Posterior vena cava (tissue), 2 donors: ENCODE results near the gene NQO2. TPM values are rescaled to one million over a fixed set of nuclear protein-coding genes. Genes with fewer than 3 reads are reported as not detected.
A peak's percentile ranks its signal among the peaks of the same experiment; 100 is the strongest.

Source experiments
- DNase-seq: peaks from one replicate; pipeline ENCODE4 v3.0.0-alpha.2; 2020; ENCODE audit warnings: low spot score
- intact Hi-C, 2 donors: fragments of 100-400 bp; cut with DNase I; formaldehyde crosslinking; loops; one replicate each; pipeline versions ENCODE4 v1.14.1 to v1.14.2; 2022 to 2023
- long read RNA-seq, 2 donors: library from polyadenylated mRNA; unstranded; transcript quantifications; one replicate each; pipeline ENCODE4 v2.0.0, GENCODE V29; 2020 to 2021
- total RNA-seq, 2 donors: library from RNA; stranded (reverse); fragmentation: NEBNext Ultra II Directional; extraction: Animal tissue kit (Norgen Biotek cat#: 25700); gene quantifications; one replicate each; pipeline ENCODE4 v1.2.1, GENCODE V29; 2021
- donor health status: DM: yes; HTN: yes; CAD: no.
- donor health status: DM: yes; HTN: yes; CAD: no.

NQO2 gene, protein sequence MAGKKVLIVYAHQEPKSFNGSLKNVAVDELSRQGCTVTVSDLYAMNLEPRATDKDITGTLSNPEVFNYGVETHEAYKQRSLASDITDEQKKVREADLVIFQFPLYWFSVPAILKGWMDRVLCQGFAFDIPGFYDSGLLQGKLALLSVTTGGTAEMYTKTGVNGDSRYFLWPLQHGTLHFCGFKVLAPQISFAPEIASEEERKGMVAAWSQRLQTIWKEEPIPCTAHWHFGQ
- 10 to 100 TPM; 27.7 to 42.4 TPM for total RNA-seq
- long read RNA-seq, donor 1, full-length matches to known transcripts = 13 of 27 reads
- long read RNA-seq, donor 1, partial matches to known transcripts = 2 of 27 reads
- long read RNA-seq, donor 1, other reads (novel, unspliced or antisense) = 12 of 27 reads
- long read RNA-seq, donor 2, full-length matches to known transcripts = 56 of 85 reads
- long read RNA-seq, donor 2, partial matches to known transcripts = 3 of 85 reads
- long read RNA-seq, donor 2, other reads (novel, unspliced or antisense) = 26 of 85 reads

DNA sequence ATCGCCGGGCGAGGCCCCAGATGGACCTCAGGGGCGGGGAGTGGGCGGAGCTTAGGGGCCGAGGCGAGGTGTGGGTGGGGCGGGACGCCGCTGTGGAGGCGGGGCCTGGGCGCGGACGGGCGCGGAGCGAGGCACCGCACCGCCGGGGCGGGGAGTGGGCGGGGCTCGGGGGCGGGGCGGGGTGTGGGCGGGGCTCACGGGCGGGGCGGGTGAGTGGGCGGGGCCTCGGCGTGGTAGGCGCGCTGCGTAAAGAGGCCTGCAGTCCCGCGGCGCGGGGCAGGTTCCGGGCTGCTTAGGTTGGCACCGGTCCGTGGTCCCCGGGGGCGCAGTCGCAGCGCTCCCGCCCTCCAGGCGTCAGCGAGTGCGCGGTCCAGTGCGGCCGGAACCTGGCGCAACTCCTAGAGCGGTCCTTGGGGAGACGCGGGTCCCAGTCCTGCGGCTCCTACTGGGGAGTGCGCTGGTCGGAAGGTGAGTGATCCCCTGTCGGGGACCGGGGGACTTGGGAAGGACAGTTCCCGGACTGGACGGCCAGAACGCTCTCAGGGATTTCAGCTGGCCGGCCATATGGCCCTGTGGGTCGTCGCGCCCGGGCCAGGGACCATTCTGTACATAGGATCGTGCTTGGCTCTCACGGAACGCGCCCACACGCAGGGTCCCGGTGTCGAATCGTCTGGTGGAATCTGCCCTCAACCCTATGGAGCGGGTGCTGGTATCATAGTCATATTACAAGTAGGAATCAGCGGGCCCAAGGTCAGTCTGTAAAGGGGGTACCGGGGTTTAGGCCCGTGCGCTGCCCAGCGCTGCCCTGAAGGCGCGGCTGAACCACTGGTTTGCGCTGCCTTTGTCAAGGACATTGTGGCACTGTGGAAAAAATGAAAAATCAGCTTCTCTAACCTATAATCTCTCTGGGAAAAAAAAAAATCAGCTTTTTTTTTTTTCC lies at the start of gene NQO2:
TSS of gene NQO2 (plus strand) at position 277 of the 940 bp plus-strand sequence. CDS start 6,659 bp downstream, outside the sequence.
- DNase-seq = peak; percentile 96
- intact Hi-C loops = loop anchor here (2.0 kb wide), 2 partner anchors 23 to 55 kb away; no protein-coding TSS in a partner anchor

DNA sequence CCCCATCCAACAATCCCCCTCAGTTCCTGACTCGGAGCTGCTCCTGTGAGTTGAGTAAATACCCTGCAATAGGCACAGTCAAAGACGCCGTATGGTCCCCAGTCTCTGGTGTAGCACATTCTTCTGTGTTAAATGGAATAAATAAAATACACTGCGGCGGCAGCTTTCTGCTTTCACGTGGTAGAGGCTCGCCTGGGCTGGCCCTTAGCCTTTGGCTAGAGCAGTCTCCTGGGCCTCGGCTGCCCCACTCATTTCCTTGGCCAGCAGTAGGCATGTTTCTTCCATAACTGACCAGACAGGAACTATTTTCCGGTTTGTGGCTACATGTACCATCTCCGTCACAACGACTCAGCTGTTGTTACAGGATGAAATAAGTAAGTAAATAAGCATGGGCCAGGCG lies 49.0 kb upstream of the NQO2 start:
- intact Hi-C loops = loop anchor here in 1 of 2 donors (5.0 kb wide), 1 partner anchor 37 kb away; no protein-coding TSS in a partner anchor
- no peak for DNase-seq

DNA sequence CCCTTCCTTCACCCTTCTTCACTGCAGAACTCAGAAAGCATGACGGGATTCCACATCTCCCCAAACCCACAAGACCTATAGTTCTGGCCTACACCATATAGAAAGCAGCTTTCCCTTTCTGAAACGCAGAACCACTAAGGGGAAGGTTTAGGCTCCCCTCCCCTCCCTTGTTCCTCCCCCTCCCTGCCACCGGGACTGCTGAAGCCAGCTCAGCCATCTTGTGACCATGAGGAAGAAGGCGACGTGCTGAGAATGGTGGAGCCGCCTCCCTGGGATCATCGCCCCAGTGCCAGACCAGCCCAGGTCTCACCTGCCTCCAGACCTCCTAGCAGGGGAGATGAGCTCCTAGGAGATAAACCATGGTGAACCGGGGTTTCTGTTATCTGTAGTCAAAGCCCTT lies 48.0 kb upstream of the NQO2 start:
- DNase-seq = peak; percentile 90
- intact Hi-C loops = loop anchor here (2.0 to 5.0 kb wide), 2 partner anchors 36 to 37 kb away; no protein-coding TSS in a partner anchor

DNA sequence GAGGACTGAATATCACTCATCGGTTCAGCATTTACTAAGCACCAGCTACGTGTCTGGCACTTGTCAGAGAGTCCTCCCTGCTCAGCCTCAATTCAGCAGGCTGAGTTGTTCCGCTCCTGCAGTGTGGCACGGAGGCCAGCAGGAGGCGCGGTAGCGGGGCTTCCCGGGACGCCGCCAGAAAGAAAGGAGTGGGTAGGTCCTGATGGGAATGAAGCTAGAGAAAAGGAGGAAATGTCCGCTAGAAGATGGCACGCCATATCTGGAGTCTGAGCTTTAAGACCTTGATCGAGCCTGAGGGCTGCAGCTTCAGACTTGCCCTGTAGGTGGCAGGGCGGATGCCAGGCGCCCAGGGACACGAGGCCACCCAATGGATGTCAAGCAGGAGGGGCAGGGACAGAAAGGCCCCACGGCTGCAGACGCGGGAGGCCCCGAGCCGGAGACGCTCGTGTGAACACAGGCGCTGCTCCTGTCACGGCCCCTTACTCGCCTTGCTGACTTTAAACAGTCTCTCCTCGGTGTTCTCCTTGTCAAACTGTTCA lies 47.1 kb upstream of the NQO2 start:
- intact Hi-C loops = loop anchor here (2.0 to 5.0 kb wide), 2 partner anchors 35 to 36 kb away; no protein-coding TSS in a partner anchor
- peak; percentile 93 for DNase-seq

DNA sequence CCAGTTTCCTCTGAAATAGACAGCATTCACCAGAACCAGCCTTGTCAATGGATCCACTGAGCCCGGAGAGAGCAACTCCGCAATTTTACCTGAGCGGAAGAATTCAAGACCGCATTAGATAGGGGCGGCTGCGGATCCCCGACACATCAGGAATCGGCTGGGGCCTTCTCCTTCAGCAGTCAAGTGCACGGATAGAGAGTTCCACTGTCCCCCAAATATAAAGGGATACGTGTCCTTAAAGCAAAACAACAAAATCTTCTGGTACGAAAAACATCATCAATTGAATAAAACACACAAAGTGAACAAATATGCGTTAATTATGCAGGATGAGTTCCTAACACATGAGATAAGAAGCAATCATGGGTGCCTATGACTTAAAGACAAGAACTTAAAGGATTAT lies 46.6 kb upstream of the NQO2 start:
- intact Hi-C loops = loop anchor here (2.0 to 5.0 kb wide), 2 partner anchors 34 to 36 kb away; no protein-coding TSS in a partner anchor
- DNase-seq = no peak

DNA sequence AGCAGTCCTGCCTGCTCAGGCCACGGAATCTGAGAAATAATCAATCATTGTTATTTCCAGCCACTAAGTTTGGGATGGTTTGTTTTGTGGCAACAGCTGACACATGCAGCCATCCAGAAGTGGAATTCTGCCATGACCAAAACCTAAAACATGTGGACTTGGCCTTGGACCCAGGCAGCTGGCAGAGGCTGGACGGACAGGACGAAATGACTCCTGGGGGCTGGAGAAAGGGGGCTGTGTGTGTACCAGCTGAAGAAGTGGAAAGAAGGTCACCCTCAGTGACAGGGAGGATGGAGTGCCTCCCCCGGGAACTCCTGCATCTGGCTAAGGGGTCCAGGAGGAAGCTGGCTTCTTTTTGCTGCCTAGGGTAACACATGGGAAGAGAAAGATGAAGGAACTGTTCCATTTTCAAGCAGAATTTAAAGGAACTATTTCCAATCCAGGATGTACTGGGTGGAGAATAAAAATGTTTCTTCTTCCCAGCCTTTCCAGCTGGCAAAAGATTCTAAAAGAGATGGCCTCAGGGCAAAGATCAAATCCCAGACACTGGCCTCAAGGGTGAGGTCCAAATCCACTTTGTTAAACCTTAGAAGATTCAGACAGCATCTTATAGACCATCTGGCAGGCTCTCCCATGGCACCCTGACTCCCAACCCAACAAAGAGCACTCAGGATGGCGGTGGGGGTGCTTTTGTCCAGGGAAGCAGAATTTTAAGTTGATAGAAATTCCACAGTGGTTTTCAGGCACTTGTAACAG lies 42.6 kb upstream of the NQO2 start:
- intact Hi-C loops = no loop called here
- no peak for DNase-seq

DNA sequence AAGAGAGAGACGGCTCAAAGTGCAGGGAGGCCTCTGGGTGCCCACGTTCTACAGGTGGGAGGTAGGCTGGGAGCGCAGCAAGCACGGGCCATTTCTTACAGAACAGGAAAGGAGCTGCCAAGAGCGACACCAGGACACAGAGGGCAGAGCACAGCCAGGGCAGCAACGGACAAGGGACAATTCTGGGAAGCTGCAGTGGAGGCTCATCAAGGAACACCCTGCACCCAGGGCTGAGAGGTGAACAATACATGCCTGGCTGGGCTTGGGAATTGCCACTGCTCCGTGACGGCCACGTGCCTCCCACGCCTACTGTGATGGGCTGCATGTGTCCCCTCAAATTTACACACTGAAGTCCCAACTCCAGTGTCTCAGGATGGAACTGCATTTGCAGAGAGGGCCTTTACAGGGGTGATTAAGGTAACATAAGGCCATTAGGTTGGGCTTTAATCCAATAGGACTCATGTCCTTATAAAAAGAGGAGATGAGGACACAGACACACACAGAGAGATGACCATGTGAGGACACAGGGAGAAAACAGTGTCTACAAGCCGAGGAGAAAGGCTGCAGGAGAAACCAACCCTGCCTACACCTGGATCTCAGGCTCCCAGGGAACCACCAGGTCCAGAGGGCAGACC lies 41.9 kb upstream of the NQO2 start:
- no peak for DNase-seq
- intact Hi-C loops = no loop called here

DNA sequence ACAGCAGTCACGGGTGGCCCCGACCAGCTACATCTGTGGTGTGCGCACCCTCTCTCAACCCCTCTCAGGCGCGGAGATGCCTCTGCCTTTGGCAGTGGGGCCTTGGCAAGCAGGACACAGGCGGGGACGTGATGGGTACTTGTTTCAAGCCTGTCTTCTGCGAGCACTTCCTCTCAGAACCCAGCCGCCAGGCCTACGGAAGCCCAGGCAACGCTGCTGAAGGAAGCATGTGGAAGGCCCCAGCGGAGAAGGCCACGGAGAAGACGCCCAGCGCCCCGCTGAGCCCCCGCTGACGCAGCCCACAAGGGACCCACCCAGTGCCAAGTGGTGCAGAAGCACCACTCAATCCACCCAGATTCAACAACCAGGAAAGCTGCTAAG lies 41.4 kb upstream of the NQO2 start:
- no peak for DNase-seq
- intact Hi-C loops = no loop called here

DNA sequence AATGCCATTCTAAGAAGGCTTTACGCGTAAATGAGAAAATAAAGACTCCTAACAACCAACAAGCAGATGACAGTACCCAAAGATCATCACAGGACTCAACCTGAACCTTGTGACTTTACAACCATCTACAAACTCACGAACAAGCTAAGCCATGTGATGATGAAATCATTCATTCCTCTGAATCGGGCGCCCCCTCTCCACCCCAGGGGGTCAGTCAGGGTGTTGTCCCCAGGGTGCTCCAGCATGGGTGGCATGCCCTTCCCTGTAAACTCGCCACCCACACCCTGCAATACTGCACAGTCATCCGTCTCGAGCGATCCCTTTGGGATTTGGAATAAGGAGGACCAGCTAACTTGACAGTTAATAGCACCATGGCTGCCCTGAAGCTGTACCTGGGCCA lies 40.9 kb upstream of the NQO2 start:
- DNase-seq = no peak
- intact Hi-C loops = no loop called here

DNA sequence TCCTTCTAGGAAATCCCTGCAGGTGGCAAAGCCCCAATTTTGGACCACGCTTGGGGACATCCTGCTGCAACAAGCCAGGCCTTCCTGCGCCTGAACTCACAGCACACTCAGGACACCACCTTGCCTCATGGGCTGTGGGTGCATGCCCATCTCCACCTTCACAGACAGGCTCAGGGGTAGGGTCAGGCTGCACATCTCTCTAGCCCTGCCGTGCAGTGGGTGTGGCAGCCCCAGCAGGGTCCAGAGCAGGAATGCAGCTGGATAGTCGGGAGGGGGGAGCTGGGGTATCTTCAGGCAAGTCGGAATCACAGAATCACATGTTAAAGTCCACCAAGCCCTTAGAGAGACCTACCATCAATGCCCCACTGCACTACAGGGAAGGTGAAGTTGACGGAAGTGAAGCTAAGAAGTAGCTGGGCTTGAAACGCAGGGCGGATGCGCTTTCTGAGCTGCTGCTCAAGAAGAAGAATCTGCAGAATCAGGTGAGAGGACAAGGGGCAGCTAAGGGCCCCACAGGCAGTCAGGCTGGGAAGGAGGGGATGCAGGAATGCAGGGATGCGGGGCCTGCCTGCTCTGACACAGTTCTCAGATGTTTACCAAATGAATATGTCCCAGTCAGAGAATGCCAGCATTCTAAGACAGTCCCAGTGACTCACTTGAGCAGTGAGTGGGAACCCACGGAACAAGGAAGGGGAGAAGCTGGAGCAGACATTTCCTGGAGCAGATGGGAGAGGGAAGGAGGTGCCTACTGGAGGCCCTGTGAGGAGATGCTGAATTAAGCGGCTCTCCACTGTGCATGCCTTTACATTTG lies 39.6 kb upstream of the NQO2 start:
- no peak for DNase-seq
- intact Hi-C loops = no loop called here

DNA sequence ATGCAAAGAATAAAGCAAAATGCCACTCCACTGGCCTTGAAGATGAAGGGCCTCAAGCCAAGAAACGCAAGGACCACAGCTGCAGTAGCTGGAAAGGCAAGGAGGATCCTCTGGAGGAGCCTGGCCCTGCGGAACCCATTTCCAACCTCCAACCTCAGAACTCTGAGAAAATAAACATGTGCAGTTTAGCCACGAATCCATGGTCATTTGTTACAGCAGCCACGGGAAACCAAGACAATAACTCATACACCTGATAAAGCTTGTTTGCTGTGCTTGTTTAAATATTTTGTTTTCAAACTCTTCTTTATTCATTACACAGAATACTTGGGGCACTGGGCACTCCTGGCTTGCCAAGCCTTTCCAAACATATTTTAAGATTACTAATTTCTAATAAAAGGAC lies 38.8 kb upstream of the NQO2 start:
- intact Hi-C loops = no loop called here
- no peak for DNase-seq

DNA sequence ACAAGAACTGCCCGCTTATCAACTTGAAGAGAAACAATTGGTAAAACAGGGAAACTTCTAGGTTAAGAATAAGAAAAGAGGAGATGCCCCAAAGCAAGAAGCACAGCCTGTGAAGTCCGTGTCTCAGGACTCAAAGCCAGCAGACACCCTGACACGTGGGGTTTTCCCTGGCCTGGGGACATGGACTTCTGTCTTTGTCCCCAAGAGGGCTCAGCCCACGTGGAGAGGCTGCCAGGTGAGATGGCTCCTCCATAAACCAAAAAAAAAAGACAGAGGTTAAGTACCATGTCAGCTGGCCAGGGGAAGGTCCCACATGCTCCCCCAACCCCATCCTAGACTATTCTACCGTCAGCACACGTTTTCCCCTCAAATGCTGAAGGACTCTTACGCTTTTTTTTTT lies 38.2 kb upstream of the NQO2 start:
- DNase-seq = peak; percentile 25
- intact Hi-C loops = no loop called here

DNA sequence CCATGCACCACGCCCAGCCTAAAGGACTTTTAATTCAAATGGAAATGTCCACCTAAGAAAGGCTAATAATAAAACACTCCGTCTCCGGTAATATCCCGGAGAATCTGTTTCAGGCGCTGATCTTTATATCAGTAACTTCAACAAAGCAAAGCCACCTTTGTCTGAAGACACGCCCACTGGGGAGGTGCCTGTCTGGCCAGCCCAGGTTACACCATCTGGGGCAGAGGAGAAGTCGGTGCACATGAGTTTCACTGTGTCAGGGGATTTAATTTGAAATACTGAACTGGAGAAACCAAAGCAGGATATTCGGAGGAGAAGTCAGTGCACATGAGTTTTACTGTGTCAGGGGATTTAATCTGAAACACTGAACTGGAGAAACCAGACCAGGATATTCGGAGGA lies 37.7 kb upstream of the NQO2 start:
- peak; percentile 52 for DNase-seq
- intact Hi-C loops = no loop called here

DNA sequence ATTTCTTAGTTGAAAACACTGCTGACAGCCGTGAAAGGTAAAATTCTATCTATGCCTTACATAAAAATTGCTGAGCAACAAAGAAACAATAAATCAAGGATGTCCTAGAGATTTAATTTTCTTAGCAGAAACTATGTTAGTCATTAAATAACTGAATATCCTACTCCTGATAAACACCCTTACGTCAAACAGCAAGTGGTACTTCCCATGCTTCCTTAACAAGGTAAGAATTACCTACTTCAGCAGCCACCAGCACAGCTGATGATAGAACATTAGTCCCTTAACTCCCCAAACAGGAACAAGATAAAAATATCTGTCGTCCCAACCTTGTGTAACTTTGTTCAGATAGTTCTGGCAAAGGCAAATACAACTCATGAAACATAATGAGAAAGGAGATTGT lies 37.1 kb upstream of the NQO2 start:
- intact Hi-C loops = no loop called here
- DNase-seq = no peak

DNA sequence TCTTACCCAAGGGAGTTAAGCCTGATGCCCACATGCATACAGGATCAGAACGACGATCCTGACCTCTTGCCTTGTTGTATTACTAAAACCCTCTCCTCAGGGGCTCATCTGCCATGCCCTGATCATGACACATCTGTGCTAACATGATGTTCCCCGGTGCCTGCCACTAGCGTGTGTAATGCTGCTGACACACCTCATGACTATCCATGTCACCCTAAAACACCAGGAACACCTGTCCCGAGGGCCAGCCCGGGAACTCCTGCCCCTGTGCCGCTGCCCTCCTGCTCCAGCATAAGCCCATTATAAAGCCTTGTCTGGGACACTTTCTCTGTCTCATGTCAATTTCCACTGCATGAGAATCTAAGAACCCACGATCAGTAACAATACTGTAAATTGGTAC lies 35.9 kb upstream of the NQO2 start:
- no peak for DNase-seq
- intact Hi-C loops = no loop called here

DNA sequence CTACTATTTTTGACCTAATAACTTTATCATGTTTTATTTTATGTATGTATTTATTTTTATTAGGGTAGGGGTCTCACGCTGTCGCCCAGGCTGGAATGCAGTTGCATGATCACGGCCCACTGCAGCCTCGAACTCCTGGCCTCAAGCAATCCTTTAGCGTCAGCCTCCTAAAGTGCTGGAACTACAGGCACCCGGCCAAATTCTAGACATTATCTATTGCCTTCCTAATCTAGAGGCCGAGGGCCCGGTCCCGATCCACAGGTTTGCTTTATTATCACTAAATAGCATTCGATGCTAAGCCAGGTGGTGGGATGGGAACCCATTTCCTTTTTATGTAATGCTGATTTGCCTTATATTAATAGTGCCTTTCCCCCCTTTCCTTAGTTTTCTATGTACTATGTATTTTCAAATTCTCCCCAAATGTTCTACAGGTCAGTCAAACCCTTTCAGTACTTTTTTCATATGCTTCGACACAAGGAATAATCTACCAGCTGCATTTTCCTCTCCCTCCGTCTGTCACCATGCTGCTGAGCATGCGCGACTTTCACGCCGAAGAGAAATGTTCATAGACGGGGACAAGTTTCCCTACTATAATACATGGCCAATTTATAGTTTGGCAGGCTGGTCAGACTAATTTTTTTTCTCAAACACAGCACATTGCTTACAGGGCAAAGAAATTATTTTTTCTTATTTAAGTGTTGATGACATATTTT lies 34.7 kb upstream of the NQO2 start:
- no peak for DNase-seq
- intact Hi-C loops = no loop called here

DNA sequence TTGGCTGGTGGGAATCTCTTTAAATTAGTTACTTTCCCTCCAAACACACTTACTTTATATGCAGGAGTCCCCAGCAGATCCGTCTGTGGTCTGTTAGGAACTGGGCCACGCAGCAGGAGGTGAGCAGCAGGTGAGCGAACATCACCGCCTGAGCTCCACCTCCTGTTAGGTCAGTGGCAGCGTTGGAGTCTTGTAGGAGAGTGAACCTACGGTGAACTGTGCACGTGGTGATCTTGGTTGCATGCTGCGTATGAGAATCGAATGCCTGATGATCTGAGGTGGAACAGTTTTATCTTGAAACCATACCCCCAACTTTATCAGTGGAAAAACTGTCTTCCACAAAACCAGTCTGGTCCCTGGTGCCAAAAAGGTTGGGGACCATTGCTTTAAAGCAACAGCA lies 33.3 kb upstream of the NQO2 start:
- no peak for DNase-seq
- intact Hi-C loops = no loop called here
